ENCODE results near the gene PYCARD. TPM values are rescaled to one million over a fixed set of nuclear protein-coding genes. Genes with fewer than 3 reads are reported as not detected.
A peak's percentile ranks its signal among the peaks of the same experiment; 100 is the strongest.
"Not testable (repeated sequence)": the region's sequence is repeated elsewhere in the genome, so short reads cannot be mapped to it uniquely, and the experiment has no call there.

PYCARD gene
- total RNA-seq, 4 donors from 2014 or later, result 43.8 to 162 (median 121) TPM

DNA sequence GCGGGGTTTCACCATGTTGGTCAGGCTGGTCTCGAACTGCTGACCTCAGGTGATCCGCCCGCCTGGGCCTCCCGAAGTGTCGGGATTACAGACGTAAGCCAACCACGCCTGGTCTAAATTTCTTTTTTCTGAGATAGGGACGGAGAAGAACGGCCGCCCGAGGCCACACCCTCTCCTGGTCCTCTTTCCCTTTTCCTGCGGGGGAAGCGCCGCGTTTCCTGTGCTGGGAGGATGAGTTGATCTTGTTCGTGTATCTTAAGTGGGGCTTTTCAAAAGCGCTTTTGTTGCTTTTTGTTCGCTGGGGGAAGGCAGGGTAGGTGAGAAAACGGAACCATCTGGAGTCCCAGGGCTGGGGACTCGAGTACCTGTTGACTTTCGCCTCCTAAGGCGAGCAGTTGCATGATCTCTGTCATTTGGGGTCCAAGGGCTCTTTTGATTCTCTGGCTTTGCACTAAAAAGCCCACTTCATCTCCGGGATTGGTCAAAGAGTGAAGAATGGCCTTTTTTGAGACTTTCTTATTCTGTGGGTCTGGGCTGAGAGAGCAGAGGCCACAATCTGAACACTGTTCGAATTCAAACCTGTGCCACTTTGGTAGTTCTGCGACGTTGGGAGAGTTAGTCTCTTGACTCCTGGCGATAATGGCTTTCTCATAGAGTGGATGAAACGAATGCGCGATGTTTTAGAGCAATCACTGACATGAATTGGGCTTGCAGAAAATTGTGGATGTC is 21.3 kb downstream of the PYCARD start:
- Histone ChIP-seq H3K27me3 (no peaks in the 10 kb centered on the region), H3K4me1 (peaks cover 49% of the 10 kb centered on the region), H3K27ac (peak overlapping the region; percentile 99), H3K4me3 (peak overlapping the region; percentile 96), H3K36me3 (peaks cover 40% of the 10 kb centered on the region), H3K9me3 (no peaks in the 10 kb centered on the region)
- 4% methylated on average over 28 of the region's 31 CpGs for WGBS
- TF ChIP-seq POLR2AphosphoS5 (IDR thresholded peaks at IDR 0.05) (no peak), EP300 (IDR thresholded peaks at IDR 0.05) (no peak), POLR2A (IDR thresholded peaks at IDR 0.05) (no peak)
- TF ChIP-seq, protein P1, sequence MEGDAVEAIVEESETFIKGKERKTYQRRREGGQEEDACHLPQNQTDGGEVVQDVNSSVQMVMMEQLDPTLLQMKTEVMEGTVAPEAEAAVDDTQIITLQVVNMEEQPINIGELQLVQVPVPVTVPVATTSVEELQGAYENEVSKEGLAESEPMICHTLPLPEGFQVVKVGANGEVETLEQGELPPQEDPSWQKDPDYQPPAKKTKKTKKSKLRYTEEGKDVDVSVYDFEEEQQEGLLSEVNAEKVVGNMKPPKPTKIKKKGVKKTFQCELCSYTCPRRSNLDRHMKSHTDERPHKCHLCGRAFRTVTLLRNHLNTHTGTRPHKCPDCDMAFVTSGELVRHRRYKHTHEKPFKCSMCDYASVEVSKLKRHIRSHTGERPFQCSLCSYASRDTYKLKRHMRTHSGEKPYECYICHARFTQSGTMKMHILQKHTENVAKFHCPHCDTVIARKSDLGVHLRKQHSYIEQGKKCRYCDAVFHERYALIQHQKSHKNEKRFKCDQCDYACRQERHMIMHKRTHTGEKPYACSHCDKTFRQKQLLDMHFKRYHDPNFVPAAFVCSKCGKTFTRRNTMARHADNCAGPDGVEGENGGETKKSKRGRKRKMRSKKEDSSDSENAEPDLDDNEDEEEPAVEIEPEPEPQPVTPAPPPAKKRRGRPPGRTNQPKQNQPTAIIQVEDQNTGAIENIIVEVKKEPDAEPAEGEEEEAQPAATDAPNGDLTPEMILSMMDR (IDR thresholded peaks at IDR 0.05), result no peak
- DNase-seq (ENCODE audit: low spot score in 2 of 2), result peak in 1 of 2 donors; percentile 79

DNA sequence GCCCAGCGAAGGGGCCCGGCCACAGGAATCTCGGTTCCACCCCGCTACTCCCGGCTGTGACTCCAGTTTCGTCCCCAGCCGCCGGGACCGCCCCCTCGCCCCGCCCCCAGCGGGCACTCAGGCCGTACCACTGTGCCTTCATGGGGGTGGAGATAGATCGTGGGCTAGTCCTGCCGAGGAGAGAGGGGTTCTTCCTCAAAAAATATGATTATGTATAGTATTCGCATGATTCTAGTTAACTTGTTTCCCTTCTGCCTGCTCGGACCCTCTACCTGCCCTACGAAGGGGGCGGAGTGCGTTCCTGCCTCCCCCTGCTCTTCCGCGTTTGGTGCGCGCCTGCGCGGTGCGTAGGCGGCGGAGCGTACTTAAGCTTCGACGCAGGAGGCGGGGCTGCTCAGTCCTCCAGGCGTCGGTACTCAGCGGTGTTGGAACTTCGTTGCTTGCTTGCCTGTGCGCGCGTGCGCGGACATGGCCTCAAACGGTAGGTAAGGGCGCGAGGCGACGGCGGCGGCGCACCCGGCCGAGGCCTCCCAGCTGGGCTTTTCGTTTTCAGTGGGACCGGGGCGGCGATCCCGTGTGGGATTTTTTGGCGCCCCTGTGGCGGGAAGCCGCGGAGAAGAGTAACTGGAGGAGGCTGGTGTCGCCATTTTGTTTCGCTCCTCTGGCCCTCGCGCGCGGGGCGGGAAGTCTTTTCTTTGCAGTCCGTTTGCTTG is 22.7 kb downstream of the PYCARD start, which contains the start of gene FUS:
TSS of gene FUS (plus strand) at position 393 of the 713 bp plus-strand sequence. CDS start at position 469, 76 bp downstream.
- Histone ChIP-seq H3K9me3 (no peaks in the 10 kb centered on the region), H3K27ac (peak within 1 kb of the TSS; percentile 99), H3K4me1 (peaks cover 42% of the 10 kb centered on the region), H3K27me3 (no peaks in the 10 kb centered on the region), H3K4me3 (peak within 1 kb of the TSS; percentile 96), H3K36me3 (peaks cover 26% of the 10 kb centered on the region)
- WGBS, result 0% methylated on average over 33 of the region's 69 CpGs
- peak; percentile 95 to 97 for DNase-seq (ENCODE audit: low spot score in 2 of 2)
- TF ChIP-seq EP300 (IDR thresholded peaks at IDR 0.05), result no peak
- TF ChIP-seq, protein P1 (IDR thresholded peaks at IDR 0.05), result no peak
- TF ChIP-seq POLR2A (IDR thresholded peaks at IDR 0.05), result peak; percentile 99 to 100
- TF ChIP-seq POLR2AphosphoS5 (IDR thresholded peaks at IDR 0.05), result peak; percentile 100

DNA sequence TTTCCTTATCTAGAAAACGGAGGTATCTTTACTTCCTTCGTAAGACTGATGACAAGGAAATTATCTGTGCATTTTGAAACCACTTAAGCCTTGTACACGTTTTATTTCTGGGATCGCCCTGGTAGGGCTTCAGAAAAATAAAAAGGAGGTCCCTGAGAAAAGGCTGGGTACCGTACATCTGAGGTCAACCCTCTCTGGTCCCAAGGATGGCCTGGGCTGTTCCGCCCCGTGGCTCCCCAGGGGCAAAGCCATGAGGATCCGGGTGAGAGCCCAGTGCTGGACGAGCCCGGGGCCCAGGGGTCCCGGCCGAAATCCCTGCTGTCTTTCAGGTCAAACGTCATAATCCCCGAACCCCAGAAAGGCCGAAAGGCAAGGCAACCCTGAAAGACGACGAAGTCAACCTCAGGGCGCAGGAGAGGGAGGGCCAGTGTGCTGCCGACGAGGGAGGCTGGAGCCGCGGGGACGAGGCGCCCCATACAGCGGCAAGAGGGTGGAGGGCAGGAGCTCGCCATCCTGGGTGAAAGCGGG is 23.3 kb downstream of the PYCARD start:
- Histone ChIP-seq H3K27me3 (no peaks in the 10 kb centered on the region), H3K4me3 (peak overlapping the region; percentile 96), H3K36me3 (peaks cover 20% of the 10 kb centered on the region), H3K9me3 (no peaks in the 10 kb centered on the region), H3K4me1 (peaks cover 42% of the 10 kb centered on the region), H3K27ac (peak overlapping the region; percentile 99)
- TF ChIP-seq POLR2A (IDR thresholded peaks at IDR 0.05) (no peak), POLR2AphosphoS5 (IDR thresholded peaks at IDR 0.05) (no peak), EP300 (IDR thresholded peaks at IDR 0.05) (no peak)
- TF ChIP-seq, protein P1 (IDR thresholded peaks at IDR 0.05), result no peak
- DNase-seq (ENCODE audit: low spot score in 2 of 2), result no peak
- 5% methylated on average over 25 of the region's 27 CpGs for WGBS

DNA sequence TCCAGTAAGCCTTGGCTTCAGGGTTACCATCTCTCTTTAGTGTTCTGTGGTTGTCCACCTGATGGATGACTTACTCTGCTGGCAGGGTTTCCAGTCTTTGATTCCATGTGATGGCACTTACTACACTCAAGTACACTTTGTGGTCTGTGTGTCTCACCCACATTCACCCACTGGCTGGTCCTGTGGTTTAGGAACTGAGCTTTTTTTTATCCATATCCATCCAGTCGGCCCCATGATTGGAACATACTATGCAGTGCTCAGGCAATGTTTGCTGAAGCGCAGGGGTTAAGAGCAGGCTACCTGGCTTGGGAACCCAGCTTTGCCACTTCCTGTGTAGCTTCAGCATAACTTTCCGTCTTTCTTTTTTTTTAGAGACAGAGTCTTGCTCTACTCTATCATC is 25.4 kb downstream of the PYCARD start:
- no peaks in the 10 kb centered on the region for H3K36me3 ChIP-seq
- TF ChIP-seq POLR2A (IDR thresholded peaks at IDR 0.05) (no peak), POLR2AphosphoS5 (IDR thresholded peaks at IDR 0.05) (no peak)
- no peak overlapping the region for H3K27ac ChIP-seq
- peaks cover 23% of the 10 kb centered on the region for H3K4me1 ChIP-seq
- H3K9me3 ChIP-seq, result no peaks in the 10 kb centered on the region
- no peak for DNase-seq (ENCODE audit: low spot score in 2 of 2)
- WGBS, result 70% methylated on average over 3 of the region's 3 CpGs
- H3K4me3 ChIP-seq, result no peak overlapping the region
- H3K27me3 ChIP-seq, result no peaks in the 10 kb centered on the region

DNA sequence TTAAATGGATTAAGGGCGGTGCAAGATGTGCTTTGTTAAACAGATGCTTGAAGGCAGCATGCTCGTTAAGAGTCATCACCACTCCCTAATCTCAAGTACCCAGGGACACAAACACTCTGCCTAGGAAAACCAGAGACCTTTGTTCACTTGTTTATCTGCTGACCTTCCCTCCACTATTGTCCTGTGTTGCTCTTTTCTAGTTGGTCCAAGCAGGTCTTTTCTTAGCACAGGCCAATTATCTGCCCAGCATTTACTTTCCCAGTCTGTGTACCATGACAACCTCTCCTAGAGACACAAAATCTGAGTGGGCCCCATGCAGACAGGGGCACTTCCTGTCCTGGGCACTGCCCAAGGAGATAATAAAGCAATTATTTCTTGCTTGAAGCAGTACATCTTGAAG is 32.5 kb downstream of the PYCARD start:
- H3K27me3 ChIP-seq; H3K4me3 ChIP-seq; H3K27ac ChIP-seq; H3K4me1 ChIP-seq; H3K9me3 ChIP-seq; H3K36me3 ChIP-seq; DNase-seq (ENCODE audit: low spot score in 2 of 2): not testable (repeated sequence)
- 25% methylated on average over 1 of the region's 2 CpGs for WGBS

DNA sequence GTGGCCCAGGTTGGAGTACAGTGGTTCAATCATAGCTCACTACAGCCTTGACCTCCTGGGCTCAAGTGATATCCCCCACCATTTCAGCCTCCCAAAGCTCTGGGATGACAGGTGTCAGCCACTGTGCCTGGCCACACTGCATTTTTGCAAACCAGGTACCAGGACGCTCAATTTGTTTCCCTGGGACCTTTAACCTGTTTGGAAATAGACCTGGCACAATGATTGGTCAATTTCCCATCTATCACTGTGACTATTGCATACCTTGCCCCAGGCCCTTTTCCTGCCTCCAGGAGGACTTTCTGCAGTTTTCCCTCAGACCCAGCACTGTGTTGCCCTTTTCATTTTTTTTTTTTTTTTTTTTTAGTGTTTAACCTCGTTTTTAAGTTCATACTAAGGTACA is 33.7 kb downstream of the PYCARD start:
- no peak for DNase-seq (ENCODE audit: low spot score in 2 of 2)
- H3K9me3 ChIP-seq, result no peaks in the 10 kb centered on the region
- no peaks in the 10 kb centered on the region for H3K27me3 ChIP-seq
- H3K27ac ChIP-seq, result no peak overlapping the region
- H3K36me3 ChIP-seq, result no peaks in the 10 kb centered on the region
- no peak overlapping the region for H3K4me3 ChIP-seq
- WGBS, result 71% methylated on average over 2 of the region's 2 CpGs
- H3K4me1 ChIP-seq, result no peaks in the 10 kb centered on the region
- TF ChIP-seq POLR2A (IDR thresholded peaks at IDR 0.05), result no peak
- no peak for TF ChIP-seq POLR2AphosphoS5 (IDR thresholded peaks at IDR 0.05)
- TF ChIP-seq EP300 (IDR thresholded peaks at IDR 0.05), result no peak
- TF ChIP-seq, protein P1 (IDR thresholded peaks at IDR 0.05), result no peak
